Daoy (cell line): Measurements from ENCODE around the gene PM20D1. TPM values are rescaled to one million over a fixed set of nuclear protein-coding genes. Genes with fewer than 3 reads are reported as not detected.
"Not testable (repeated sequence)": the region's sequence is repeated elsewhere in the genome, so short reads cannot be mapped to it uniquely, and the experiment has no call there.

Experiments used
- DNase-seq: peaks from one replicate; pipeline ENCODE4 v3.0.0-alpha.2; 2015; ENCODE audit warnings: low read depth
- total RNA-seq: library from RNA; depleted of rRNA; stranded (reverse); fragments of >200 nt; shearing (Covaris generic); gene quantifications from 2 replicates; pipeline ENCODE4 v1.2.3, GENCODE V29; 2014

Gene PM20D1
- total RNA-seq, 1 experiment from 2014 or later = not detected

- DNase-seq = no peak
Observed at GRCh38 chr1:205840146-205840923, 9.6 kb downstream of the PM20D1 start.

DNA sequence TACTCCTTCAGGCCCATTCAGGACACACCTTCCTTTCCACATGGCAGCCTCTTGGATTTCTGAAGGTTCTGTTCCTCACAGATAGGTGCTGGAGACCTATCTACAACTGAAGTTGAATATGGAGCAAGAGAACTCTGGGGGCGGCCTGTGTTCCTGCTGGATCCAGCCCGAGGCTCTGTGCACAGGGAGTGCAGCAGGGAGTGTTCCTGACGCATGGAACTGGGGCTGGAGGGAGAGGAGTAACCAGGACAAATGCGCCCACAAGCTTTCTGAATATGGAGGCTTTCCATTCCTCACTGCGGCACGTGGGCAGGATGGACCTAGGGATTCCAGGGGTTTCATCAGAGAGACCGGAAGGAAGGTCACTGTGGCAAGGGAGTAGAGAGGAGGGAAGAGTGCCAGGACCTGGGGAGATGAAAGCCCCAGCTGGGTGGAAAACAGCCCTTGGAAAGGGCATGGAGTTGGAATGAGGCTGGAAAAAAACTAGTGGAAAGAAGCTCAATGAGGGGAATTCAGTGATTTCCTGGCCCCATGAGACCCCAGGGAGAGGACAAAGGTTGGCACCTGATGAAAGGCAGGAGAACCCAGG lies 12.5 kb downstream of the PM20D1 start:
- no peak for DNase-seq

DNA sequence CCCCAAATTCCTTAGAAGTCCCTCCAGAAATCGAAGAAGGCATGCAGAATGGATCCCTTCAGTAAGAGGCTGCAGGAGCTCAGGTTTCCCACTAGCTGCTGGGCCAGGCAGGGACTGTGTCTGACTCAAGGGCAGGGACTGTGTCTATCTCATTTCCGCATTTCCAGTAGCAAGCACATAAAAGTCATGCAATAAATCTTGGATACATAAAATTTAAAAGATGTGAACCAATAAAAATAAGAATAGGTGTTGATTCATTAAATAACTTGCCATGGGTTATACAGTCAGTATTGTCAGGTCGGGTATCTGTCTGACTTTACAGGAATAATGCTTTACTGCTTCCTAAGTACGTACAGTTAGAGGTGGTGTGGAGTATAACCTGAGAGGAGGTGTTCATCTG lies 15.2 kb downstream of the PM20D1 start:
- peak; percentile 11 for DNase-seq

DNA sequence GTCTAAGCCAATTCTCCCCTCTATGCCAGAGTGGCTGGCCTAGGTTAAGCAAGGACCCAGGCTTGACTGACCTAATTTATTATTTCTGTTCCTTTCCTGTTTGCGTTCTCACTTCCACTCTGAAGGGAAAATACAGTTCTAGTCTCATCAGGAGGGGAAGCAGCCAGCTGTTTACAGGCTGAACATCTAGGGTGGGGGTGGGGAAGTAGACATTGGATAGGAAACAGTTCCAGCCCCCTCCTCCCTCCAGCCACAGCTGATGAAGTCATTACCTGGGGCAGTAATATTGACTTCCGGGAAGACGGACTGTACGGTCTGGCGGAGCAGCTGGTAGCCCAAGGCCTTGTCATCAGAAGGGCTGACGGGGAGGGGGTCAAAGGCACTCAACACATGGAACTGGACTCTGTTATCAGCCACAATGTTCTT lies 17.6 kb downstream of the PM20D1 start:
- DNase-seq = no peak

DNA sequence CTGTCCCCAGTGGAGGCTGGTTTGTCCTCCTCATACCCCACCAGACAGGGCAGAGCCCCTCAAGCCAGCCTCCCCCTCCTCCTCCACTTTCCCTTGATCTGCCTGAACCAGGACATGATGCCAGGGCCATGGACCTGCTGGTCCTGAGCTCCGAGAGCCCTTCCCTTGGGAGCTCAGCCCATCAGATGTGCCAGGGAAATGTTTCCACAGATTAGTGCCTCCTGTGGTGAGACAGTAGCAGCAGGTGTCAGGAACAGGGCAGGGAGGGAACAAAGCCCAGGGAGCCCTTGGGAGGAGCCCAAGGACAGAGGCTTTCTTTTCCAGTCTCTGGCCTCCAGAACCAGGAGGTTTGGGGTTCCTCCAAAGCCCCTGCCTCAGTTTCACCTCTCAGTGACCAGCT lies 22.3 kb downstream of the PM20D1 start:
- DNase-seq = no peak

DNA sequence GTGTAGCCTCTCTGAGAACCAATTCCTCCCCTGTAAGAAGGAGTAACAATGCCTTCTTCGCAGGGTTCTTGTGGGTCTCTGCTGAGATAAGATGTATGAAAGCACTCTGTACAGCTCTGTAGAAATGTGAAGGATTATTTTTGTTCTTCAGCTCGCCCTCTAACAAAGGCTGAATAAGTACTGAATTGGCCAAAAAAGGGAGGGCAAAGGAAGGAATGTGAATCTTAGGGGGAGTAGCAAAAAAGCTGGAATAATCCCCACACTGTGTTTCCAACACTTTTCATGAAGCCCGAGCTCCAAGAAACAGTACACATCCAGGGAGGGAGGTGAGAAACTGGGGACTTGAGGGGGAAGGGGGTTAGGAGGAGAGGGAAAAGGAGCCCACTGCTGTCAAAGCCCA lies 22.9 kb downstream of the PM20D1 start:
- DNase-seq = no peak

GRCh38 chr1:205826016-205826806 lies 23.7 kb downstream of the PM20D1 start:
- DNase-seq = no peak

- no peak for DNase-seq
Observed at GRCh38 chr1:205824180-205824579, 25.8 kb downstream of the PM20D1 start.

- DNase-seq = not testable (repeated sequence)
Observed at GRCh38 chr1:205823260-205823659, 26.7 kb downstream of the PM20D1 start.

DNA sequence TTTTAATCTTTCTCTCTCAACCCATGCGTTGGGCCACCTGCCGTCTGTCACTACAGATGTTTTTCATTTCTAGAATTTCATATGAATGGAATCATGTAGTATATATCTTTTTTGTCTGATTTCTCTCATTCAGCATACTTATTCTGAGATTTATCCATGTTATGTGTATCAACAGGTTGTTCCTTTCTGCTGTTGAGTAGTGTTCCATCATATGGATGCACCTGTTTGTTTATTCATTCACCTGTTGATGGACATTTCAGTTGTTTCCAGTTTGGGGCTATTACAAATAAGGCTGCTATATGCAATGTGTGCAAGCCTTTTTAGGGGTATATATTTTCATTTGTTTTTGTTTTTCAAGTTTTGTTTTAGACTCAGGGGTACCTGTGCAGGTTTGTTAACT lies 27.5 kb downstream of the PM20D1 start:
- no peak for DNase-seq

- DNase-seq = no peak
Observed at GRCh38 chr1:205817988-205818387, 31.9 kb downstream of the PM20D1 start.

DNA sequence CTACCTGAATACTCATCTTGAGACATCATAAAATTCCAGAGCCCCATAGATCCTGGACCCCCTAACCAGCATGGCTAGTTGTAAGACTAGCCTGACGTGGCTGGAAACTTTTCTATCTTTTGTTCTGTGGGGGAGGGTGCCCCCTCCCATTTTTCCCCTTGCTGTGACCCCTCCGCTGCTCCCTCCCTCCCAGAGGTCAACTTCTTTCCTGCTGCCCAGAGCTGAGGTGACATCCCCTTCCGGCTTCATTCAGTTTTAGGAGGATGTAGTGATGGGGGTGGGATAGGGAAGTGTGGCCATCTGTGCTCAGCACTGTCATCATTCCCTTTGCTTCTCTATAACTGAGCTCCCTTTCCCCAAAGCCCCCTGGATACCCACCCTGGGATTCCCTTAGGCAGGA lies 32.6 kb downstream of the PM20D1 start:
- DNase-seq = no peak

GRCh38 chr1:205813755-205814058 lies 36.2 kb downstream of the PM20D1 start:
- DNase-seq = peak; percentile 77

GRCh38 chr1:205812878-205813754 lies 36.8 kb downstream of the PM20D1 start, which contains the start of gene SLC41A1:
Gene SLC41A1, minus strand, starts transcription at chr1:205813198. Its CDS starts 2,757 bp downstream, at chr1:205810441.
- DNase-seq = peak; percentile 93

DNA sequence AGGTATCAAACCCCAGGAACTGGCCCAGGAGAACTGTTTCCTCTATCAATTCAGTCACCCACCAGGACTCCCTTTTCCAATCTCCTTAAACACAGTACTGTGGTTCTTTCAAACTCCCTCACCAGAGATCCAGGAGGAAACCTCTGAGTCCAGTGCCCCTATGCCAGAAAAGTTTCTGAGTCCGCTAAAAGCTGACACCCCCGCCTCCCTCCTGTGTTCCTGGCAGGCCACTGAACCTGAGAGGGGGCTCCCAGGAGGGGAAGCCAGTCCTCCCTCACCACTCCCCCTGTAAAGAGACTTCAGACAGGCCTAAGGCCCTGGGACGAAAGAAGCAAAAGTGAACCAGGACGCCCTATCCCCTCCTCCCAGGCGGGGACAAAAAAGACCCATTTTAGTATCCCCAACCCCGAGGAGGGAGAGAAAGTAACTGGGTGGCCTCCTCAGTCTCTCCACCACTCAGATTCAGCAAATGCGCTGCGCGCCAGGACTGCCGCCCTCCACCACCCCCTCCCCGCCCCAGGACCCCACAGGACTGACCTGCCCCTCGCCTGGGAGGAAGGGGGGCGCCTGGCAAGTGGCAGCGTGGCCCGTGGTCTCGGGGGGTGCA lies 37.6 kb downstream of the PM20D1 start:
- peak; percentile 23 for DNase-seq

GRCh38 chr1:205811660-205812059 lies 38.3 kb downstream of the PM20D1 start:
- DNase-seq = no peak

DNA sequence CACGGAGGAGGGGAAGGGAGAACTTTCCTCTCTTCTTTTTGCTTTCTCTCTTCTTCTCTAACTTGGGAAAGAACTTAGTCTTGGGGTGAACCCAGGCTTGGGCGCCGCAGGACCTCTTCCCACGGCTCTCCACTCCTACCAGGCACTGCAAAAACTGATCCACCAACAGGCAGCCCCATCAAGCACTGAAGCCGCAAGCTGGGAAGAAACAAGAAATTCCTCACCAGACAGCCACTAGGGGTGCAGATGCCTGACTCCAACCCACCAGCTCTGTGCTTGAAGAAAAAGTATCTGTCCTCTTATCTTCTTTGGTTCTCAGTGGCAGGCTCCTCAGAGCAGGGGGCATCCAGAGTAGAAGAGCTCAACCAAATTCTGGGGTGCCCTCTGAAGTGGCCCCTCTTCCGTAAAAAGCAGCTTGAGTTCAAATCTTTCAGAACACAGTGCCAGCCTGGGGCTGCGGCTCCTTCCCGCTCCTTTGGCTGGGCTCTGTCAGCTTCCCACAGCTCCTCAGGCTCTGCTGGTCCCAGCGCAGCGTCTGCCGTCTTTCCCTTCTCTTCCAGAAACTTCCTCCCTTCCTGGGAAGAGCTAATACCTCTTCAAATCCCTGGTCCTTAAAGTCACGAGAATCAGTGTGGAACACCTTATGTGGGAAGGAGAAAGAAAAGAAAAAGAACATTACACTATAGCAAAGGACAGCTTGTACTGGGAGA lies 39.3 kb downstream of the PM20D1 start:
- no peak for DNase-seq

DNA sequence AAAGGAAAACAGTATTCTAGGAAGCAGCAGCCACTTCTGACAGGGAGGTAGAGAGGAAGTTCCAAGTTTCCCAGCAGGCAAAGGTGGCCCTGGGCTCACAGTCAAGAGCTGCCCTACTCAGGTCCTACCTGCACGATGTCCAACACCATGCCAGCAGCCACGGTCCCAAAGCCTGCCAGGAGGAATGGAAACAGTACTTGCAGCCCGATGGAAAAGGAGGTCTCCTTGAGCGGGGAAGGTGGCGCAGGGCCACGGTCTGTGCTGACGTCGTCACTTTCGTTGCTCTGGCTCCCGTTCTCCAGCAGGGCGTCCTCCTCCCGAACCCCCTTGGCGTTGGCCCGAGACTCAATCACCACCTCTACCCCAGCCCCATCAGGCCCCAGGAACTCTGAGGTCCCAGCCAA lies 40.0 kb downstream of the PM20D1 start:
- no peak for DNase-seq

- no peak for DNase-seq
Observed at GRCh38 chr1:205809469-205809868, 40.5 kb downstream of the PM20D1 start.

DNA sequence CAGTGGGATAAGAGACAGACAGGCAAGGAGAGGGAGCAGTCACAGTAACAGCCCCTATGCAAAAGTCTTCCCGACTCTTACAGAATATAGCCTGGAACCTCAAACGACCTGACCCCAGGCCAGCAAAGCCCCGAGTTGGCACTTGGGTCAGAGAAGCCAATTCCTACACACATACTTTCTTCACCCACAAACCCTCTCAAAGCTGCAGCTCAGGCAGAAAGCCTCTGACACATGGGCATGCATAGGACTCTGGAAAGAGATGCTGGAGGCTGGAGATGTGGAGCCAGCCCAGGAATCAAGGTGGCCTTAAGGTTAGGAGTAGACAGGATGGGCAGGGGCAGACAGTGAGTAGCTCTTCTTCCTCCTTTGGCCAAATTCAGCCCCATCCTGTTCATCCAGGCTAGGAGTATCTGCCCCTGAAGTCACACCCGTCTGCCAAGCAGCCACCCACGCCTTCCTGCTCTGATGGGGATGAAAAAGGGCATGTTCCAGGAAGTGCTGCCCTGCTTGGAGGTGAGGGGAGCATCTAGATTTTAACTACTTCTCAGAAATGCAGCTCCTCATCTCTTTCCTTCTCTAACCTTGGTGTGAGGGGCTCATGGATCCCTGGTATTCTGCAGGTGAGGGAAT lies 44.7 kb downstream of the PM20D1 start:
- DNase-seq = peak; percentile 33
